ENCODE results near the gene GCNA. TPM values are rescaled to one million over a fixed set of nuclear protein-coding genes. Genes with fewer than 3 reads are reported as not detected.

GCNA gene
- total RNA-seq, 1 donor from 2014 or later, result 4.6 TPM

DNA sequence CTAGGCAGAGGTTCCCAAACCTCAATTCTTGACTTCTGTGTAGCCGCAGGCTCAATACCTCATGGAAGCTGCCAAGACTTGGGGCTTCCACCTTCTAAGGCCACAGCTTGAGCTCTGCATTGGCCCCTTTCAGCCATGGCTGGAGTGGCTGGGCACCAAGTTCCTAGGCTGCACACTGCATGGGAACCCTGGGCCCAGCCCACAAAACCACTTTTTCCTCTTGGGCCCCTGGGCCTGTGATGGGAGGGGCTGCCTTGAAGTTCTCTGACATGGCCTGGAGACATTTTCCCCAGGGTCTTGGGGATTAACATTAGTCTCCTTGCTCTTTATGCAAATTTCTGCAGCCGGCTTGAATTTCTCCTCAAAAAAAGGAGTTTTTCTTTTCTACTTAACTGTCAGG is 75.1 kb downstream of the GCNA start:
- TF ChIP-seq, protein P1, sequence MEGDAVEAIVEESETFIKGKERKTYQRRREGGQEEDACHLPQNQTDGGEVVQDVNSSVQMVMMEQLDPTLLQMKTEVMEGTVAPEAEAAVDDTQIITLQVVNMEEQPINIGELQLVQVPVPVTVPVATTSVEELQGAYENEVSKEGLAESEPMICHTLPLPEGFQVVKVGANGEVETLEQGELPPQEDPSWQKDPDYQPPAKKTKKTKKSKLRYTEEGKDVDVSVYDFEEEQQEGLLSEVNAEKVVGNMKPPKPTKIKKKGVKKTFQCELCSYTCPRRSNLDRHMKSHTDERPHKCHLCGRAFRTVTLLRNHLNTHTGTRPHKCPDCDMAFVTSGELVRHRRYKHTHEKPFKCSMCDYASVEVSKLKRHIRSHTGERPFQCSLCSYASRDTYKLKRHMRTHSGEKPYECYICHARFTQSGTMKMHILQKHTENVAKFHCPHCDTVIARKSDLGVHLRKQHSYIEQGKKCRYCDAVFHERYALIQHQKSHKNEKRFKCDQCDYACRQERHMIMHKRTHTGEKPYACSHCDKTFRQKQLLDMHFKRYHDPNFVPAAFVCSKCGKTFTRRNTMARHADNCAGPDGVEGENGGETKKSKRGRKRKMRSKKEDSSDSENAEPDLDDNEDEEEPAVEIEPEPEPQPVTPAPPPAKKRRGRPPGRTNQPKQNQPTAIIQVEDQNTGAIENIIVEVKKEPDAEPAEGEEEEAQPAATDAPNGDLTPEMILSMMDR (IDR thresholded peaks at IDR 0.05), result no peak
- Mint-ChIP-seq H3K4me1 (ENCODE audit: unreplicated experiment) (no peaks in the 10 kb centered on the region), H3K9me3 (ENCODE audit: unreplicated experiment) (peaks cover 7% of the 10 kb centered on the region), H3K36me3 (ENCODE audit: unreplicated experiment) (no peaks in the 10 kb centered on the region), H3K27ac (ENCODE audit: unreplicated experiment) (no peak overlapping the region), H3K27me3 (ENCODE audit: unreplicated experiment) (no peaks in the 10 kb centered on the region), H3K4me3 (ENCODE audit: unreplicated experiment) (no peak overlapping the region)
- DNase-seq (ENCODE audit: extremely low spot score, unreplicated experiment), result no peak

DNA sequence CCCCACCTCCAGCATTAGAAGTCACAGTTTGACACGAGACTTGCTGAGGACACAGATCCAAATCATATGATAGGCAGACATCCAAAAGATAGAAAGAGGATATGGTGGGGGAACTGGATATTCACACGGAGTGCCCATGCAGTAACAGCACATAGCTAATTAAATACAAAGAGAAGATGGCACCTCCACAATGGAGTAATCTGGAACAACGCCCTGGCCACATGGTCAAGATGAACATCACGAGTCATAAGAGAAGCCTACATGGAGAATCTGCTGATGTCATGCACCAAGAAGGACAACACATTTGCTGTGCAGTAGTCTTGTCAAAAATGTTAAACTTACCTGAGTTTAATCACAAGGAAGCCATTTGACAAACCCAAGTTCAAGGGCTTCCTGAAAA is 79.0 kb downstream of the GCNA start:
- no peak for DNase-seq (ENCODE audit: extremely low spot score, unreplicated experiment)
- H3K4me3 Mint-ChIP-seq (ENCODE audit: unreplicated experiment), result no peak overlapping the region
- H3K36me3 Mint-ChIP-seq (ENCODE audit: unreplicated experiment), result no peaks in the 10 kb centered on the region
- no peak overlapping the region for H3K27ac Mint-ChIP-seq (ENCODE audit: unreplicated experiment)
- TF ChIP-seq, protein P1 (IDR thresholded peaks at IDR 0.05), result no peak
- no peaks in the 10 kb centered on the region for H3K27me3 Mint-ChIP-seq (ENCODE audit: unreplicated experiment)
- H3K9me3 Mint-ChIP-seq (ENCODE audit: unreplicated experiment), result peaks cover 7% of the 10 kb centered on the region
- H3K4me1 Mint-ChIP-seq (ENCODE audit: unreplicated experiment), result no peaks in the 10 kb centered on the region

GRCh38 chrX:71659342-71659741 is 81.1 kb downstream of the GCNA start:
- no peaks in the 10 kb centered on the region for H3K36me3 Mint-ChIP-seq (ENCODE audit: unreplicated experiment)
- H3K9me3 Mint-ChIP-seq (ENCODE audit: unreplicated experiment), result peaks cover 7% of the 10 kb centered on the region
- H3K4me3 Mint-ChIP-seq (ENCODE audit: unreplicated experiment), result no peak overlapping the region
- TF ChIP-seq, protein P1 (IDR thresholded peaks at IDR 0.05), result no peak
- DNase-seq (ENCODE audit: extremely low spot score, unreplicated experiment), result no peak
- H3K27me3 Mint-ChIP-seq (ENCODE audit: unreplicated experiment), result no peaks in the 10 kb centered on the region
- no peak overlapping the region for H3K27ac Mint-ChIP-seq (ENCODE audit: unreplicated experiment)
- no peaks in the 10 kb centered on the region for H3K4me1 Mint-ChIP-seq (ENCODE audit: unreplicated experiment)

DNA sequence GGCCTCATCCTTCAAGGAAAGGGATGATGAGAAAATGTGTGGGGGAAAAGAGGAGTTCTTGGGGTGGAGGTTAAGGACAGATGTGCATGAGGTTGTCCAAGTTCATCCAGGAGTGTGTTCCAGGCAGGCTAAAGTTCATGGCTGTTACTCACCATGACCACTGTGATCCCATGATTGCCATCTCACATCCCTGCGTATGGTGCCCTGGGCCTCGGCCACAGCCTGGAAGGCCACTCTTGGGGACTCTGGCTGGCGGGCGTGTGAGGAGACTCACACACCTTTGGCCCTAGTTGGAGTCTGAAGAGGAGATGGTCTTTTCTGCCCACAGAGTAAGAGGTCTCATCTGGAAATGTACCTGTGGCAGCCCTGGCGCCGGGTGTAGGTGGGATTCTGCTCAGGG is 81.7 kb downstream of the GCNA start:
- H3K27ac Mint-ChIP-seq (ENCODE audit: unreplicated experiment), result no peak overlapping the region

GRCh38 chrX:71660562-71661416 is 82.6 kb downstream of the GCNA start:
- Mint-ChIP-seq H3K9me3 (ENCODE audit: unreplicated experiment) (peaks cover 7% of the 10 kb centered on the region), H3K27me3 (ENCODE audit: unreplicated experiment) (no peaks in the 10 kb centered on the region), H3K27ac (ENCODE audit: unreplicated experiment) (no peak overlapping the region), H3K4me3 (ENCODE audit: unreplicated experiment) (no peak overlapping the region), H3K36me3 (ENCODE audit: unreplicated experiment) (no peaks in the 10 kb centered on the region), H3K4me1 (ENCODE audit: unreplicated experiment) (no peaks in the 10 kb centered on the region)
- DNase-seq (ENCODE audit: extremely low spot score, unreplicated experiment), result no peak
- TF ChIP-seq, protein P1 (IDR thresholded peaks at IDR 0.05), result no peak

More for the DNA sequence above, 81.7 kb downstream of the GCNA start:
- TF ChIP-seq, protein P1 (IDR thresholded peaks at IDR 0.05), result no peak
- Mint-ChIP-seq H3K36me3 (ENCODE audit: unreplicated experiment) (no peaks in the 10 kb centered on the region), H3K27me3 (ENCODE audit: unreplicated experiment) (no peaks in the 10 kb centered on the region), H3K4me3 (ENCODE audit: unreplicated experiment) (no peak overlapping the region), H3K4me1 (ENCODE audit: unreplicated experiment) (no peaks in the 10 kb centered on the region), H3K9me3 (ENCODE audit: unreplicated experiment) (peaks cover 7% of the 10 kb centered on the region)
- no peak for DNase-seq (ENCODE audit: extremely low spot score, unreplicated experiment)

Data from osteocyte (in vitro differentiated cells).